ENCODE data around the gene TGFBR3.

Gene TGFBR3

DNA sequence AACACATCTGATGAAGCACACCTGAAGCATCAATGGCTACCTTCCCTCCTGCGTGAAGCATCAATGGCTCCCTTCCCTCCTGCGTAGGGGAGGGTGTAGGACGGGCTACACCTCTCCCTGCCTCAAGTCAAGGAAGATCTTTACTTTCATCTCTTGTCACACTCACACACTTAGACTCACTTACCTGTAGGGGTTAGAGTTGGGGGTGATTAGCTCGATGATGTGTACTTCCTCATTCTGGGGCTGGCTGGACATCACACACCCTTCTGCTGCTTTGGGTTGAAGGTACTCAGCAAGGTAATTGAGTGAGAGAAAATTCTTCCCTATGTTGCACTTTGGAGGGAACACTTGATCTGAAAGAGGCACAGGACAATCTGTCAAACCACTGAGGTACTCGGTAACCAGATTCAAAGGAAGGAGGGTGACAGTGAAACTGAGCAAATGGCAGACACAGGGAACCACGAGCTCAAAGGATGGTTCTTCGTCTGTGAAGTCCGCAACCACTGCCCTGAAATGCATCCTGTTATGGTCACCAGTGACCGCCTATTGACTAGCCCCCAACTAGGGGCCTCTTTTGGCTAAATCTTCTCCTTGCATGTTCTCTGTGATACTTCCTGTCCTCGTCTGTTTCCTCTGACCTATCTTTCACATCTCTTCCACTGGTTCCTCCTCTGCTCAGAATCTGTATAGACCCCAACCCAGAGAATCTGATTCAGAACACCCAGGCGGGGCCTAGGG, 156.2 kb downstream of the TGFBR3 start:
- no peak for DNase-seq

- no peak for DNase-seq
Measured at GRCh38 chr1:91727763-91728162, 158.2 kb downstream of the TGFBR3 start.

DNA sequence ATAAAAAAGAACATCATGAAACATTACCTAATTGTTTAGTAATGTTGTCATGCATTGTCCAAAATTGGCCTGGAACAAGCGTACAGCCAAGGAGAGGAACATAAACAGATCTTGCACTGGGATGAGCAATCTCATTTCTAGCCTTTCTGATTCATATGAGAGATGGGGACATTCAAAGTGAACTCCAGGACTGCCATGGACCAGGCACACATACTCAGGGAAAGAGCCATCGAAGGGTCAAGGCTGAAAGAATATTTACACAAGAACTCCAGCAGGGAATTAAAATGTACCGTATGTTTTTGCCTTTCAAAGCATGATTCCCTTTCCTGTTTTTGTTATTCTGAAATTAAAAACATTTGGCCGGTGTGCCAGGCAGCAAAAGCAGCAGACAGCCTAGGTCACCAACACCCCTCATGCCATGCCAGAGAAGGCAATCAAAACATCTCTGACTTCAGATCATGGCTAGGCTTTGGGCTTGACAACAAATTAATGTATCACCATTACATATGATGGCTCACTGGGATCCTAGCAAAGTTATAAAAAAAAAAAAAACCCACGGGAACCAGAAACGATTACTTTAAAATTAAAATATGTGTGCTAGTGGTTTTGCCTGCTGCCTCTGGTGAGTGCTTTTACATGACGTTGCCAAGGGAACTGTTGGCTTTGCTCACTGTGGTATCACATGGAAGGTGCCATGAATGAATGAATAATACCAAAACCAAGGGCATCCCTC, 159.8 kb downstream of the TGFBR3 start:
- DNase-seq, result no peak

GRCh38 chr1:91725618-91725988, 160.3 kb downstream of the TGFBR3 start:
- DNase-seq, result no peak

DNA sequence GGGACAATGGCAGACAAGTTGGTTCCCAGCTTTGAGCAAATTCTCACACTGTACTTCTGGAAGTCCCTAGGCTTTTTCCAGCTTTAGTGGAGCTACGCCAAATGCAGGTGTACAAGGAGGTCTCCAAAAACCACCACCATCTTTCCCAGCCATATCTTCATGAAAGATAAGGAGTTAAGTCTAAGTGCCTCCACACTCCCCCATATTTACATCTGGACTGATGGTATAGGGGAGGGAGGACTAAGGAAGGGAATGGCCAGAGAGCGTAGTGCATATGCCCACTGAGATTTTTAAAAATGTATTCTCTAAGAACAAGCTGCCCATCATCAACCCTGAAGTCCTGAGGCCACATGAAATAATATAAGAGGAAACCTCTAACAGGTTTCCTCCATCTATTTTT, 161.3 kb downstream of the TGFBR3 start:
- no peak for DNase-seq

DNA sequence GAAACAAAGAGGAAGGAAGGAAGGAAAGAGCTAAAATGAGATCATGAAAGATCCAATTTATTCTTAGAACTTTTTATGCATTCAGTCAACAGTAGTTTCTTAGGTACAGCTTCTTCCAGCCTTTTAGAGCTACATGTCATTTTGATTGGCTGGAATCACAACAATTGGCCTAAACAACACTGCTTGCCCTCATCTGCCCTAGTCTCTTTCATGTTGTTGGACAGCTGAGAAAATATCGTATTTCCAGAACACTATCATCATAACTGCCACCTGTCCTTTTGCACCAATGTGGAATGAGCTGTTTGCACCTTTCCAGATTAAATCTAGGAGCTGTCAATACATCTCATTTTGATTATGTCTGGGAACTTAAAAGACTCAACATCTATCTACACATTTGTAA, 161.7 kb downstream of the TGFBR3 start:
- no peak for DNase-seq

- DNase-seq, result no peak
Measured at GRCh38 chr1:91720044-91720443, 165.9 kb downstream of the TGFBR3 start.

DNA sequence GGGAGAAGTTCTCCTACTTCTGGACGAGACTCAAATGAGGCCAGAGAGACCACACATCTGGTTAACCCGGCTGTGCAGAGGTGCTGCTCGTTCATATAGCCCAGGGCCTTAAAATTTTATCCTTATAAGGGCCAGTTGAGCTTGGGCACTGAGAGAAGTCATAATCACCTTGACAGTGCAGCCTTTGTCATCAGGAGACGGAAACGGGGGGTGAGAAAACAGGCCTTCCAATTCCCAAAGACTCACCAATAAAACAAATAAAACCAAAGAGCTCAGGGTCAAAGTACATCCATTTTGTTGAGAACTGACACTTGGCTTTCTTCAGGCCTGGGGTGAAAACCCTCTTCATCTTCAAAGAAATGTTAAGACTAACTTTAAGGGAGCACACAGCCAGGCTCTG, 167.1 kb downstream of the TGFBR3 start:
- DNase-seq, result no peak

DNA sequence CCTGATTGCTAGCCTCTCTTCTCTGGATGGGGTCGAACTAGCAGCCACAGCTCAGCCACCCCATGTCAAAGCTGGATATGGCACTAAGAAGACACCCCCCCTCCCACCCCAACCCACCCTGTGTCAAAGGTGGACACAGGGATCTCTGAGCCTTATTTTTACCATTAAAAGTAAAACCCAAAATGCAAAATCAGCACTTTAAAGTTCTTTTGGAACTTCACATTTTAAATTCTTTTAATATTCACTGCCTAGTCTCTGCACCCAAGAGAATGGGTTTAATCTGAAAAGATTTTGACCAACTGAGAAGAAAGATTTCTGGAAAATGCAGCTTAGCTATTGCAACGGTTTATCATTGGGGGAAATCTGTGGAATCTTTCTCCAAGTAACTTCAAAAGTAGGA, 167.6 kb downstream of the TGFBR3 start:
- DNase-seq, result no peak

DNA sequence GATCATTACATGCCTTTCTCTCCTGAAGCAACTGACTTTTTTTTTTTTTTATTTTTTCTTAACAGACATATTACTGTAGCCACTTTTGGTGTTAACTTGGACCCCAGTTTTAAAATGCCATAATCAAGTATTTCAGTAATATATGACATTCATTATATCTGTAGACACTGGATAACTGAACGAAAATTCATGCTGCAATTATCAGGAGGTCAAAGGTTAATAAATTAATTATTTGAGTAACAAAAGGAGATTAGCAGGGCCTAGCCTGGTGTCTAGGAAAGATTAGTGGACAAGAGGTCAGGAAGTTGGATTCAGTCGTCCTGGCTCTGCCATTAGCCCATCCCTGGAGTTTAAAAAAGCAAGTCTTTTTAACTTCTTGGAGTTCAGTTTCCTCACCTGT, 168.1 kb downstream of the TGFBR3 start:
- DNase-seq, result no peak

DNA sequence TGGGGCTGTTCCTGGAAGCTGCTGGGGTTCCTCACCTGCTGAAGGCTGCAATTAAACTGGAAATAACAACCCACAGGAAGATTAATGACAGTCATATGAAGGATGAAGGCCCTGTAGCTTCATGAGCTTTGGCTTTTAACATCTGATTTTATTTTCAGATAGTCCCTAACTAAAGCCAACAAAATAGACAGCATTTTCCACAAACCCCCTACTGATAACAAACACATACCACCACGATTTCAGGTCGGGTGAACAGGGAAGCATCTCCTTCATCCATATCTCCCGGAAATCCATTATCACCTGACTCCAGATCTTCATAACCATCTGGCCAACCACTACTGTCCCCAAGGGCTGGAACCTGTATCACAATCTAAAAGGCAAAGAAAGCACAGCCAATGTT, 169.6 kb downstream of the TGFBR3 start:
- DNase-seq, result no peak

DNA sequence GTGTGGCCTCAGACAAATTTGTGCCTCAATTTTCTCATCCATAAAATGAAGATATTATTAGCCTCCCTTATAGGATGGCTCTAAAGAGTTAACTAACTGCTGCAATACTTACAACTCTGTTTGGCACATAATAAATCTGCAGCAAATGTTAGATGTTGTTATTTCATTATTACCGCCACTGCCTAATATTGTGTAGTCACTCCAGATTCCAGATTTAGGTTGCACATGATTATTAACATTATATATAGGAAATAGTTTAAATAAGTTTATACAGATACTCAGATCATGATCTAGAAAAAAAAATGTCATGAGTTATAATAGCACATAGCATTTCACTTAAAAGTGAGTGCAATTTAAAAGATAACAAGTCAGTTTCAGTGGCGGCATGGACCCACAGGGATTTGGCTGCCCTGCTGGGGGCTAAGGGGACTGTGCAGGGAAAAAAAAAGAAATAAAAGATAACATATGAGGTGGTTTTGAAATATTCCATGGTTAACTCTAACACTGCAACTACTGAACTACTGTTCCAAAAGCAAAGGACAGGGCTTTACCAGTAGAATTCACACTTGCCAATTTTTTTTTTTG, 170.4 kb downstream of the TGFBR3 start:
- DNase-seq, result no peak

GRCh38 chr1:91714867-91715381, 171.0 kb downstream of the TGFBR3 start:
- DNase-seq, result no peak

GRCh38 chr1:91712981-91713841, 172.7 kb downstream of the TGFBR3 start:
- no peak for DNase-seq

DNA sequence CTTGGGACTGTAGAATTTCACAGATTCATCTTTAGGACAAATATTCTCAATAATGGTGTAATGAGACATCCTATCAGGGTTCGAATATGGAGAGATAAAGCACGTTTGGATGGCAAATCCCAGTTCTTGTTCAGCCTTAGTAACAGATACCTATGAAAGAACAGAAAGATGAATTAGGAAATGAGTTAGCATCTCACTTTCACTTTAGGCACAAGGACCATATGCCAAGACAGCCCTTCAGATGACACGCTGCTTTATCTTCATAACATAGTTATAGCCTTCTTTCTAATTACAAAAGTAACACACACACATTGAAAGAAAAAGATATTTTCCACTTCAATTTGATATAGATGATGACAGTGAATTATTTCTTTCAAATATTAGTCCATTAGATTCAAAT, 173.6 kb downstream of the TGFBR3 start:
- DNase-seq, result no peak

GRCh38 chr1:91711504-91712247, 174.3 kb downstream of the TGFBR3 start:
- no peak for DNase-seq

DNA sequence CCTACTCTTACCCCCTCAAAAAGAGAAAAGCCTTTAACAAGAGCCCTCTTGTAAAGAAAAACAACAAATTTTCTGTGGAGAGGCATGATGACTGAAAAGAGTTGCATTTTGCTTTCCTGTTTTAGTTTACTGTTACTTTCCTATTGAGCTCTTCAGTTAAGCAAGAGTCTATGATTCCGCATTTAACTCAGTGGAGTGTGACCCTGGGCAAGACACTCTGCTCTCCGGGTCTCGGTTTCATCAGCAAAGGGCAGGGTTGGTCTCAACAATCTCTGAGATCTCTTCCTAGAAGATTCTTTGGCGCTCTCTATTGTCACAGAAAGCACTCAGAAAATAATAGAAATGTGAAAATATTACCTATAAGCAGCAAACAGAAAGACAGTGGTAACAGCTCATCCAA, 175.7 kb downstream of the TGFBR3 start:
- DNase-seq, result no peak

DNA sequence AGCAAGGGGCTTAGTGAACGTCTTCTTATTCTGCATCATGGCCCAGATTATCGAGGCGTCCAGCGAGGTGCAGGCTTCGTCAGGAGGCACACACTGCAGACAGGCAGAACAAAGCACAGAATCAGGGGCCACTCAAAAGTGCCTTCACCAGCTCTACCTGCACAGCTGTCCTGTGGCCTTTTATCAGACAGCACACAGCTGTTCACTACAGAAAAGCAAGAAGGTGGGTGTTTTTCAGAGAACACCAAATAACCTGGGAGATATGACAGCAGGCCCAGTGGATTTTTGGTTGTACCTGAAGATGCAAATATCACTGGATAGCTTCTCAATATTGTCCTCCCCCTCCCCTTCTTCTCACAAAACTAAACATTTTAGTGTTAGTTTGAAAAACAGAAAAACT, 177.3 kb downstream of the TGFBR3 start:
- DNase-seq, result no peak

- no peak for DNase-seq
Measured at GRCh38 chr1:91707890-91708218, 178.1 kb downstream of the TGFBR3 start.

- DNase-seq, result no peak
Measured at GRCh38 chr1:91707114-91707889, 178.6 kb downstream of the TGFBR3 start.

GRCh38 chr1:91706140-91706957, 179.6 kb downstream of the TGFBR3 start:
- DNase-seq, result no peak
